Activated B cell treated with CpG ODN at 0.5 μM for 24 hours (primary cell): ENCODE results near the gene GNL1. TPM values are rescaled to one million over a fixed set of nuclear protein-coding genes. Genes with fewer than 3 reads are reported as not detected.

Source experiments
- ATAC-seq: fragments of 200-7000 bp; cut with Tn5 transposase; one replicate; pipeline ENCODE4 v1.10.0; 2021; ENCODE audit warnings: low read depth, mild to moderate bottlenecking, moderate library complexity
- CTCF ChIA-PET: fragments of 350-600 bp; sonication (Branson Sonifier 250); formaldehyde crosslinking; loops from one replicate; lab custom pipeline; 2021; ENCODE audit warnings: antibody characterized with exemption; lab: Charles Lee
- POLR2A ChIA-PET: fragments of 350-600 bp; sonication (Branson Sonifier 250); formaldehyde crosslinking; loops from one replicate; lab custom pipeline; 2021; ENCODE audit warnings: antibody characterized with exemption; lab: Charles Lee
- DNase-seq: peaks from one replicate; pipeline ENCODE4 v3.0.0; 2022
- H3K27ac Mint-ChIP-seq: one replicate; pipeline ENCODE4 v1.8.0; 2020; ENCODE audit warnings: mixed read lengths
- H3K27me3 Mint-ChIP-seq: one replicate; pipeline ENCODE4 v1.8.0; 2021; ENCODE audit warnings: mixed read lengths
- H3K36me3 Mint-ChIP-seq: one replicate; pipeline ENCODE4 v1.8.0; 2021; ENCODE audit warnings: low read depth, mixed read lengths
- H3K4me1 Mint-ChIP-seq: one replicate; pipeline ENCODE4 v1.8.0; 2021; ENCODE audit warnings: mixed read lengths
- H3K4me3 Mint-ChIP-seq: one replicate; pipeline ENCODE4 v1.8.0; 2020; ENCODE audit warnings: mild to moderate bottlenecking, mixed read lengths
- H3K9me3 Mint-ChIP-seq: one replicate; pipeline ENCODE4 v1.8.0; 2020; ENCODE audit warnings: mixed read lengths
- CTCF ChIP-seq: fragments of 200-600 bp; IDR thresholded peaks from one replicate; pipeline ENCODE4 v1.8.0; 2022; ENCODE audit warnings: antibody characterized with exemption, mild to moderate bottlenecking
- intact Hi-C: fragments of 100-400 bp; cut with micrococcal nuclease; formaldehyde crosslinking; loops from one replicate; pipeline ENCODE4 v1.15.1; 2024
- total RNA-seq: library from RNA; stranded (reverse); gene quantifications from 2 replicates; pipeline ENCODE4 v1.2.3, GENCODE V29; 2022

The GNL1 gene
- total RNA-seq, 1 donor from 2014 or later: 67.4 TPM

DNA sequence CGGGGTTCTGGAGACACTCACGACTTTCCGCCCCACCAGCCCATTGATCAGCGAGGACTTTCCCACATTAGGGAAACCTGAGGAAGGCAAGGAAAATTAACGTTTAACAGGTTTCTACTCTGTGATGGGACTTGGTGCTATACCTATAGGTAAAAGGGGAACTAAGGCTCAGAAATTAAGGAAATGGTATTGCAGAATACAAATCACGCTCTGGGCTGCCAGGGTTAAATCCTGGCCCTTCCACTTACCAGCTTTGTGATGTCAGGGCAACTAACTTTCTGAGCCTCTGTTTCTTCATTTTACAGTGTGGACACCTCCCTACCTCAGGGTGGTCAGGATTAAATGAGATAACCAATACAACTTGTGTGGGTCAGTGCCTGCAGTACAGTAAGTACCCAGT lies 8.8 kb downstream of the GNL1 start:
- Mint-ChIP-seq H3K4me1 (peaks cover 23% of the 10 kb centered on the region), H3K9me3 (no peaks in the 10 kb centered on the region), H3K4me3 (no peak overlapping the region), H3K27me3 (no peaks in the 10 kb centered on the region), H3K27ac (no peak overlapping the region), H3K36me3 (peaks cover 67% of the 10 kb centered on the region)
- ATAC-seq: no peak
- TF ChIP-seq CTCF: no peak
- ChIA-PET POLR2A (interaction anchor here (0.6 to 6.8 kb wide), 4 partner anchors 8 to 68 kb away, joined by 3 to 97 read pairs (median 32); partner anchors contain the start of genes GNL1 and PRR3), CTCF (interaction anchor here (1.3 to 15.7 kb wide), 2 partner anchors 11 to 63 kb away, joined by 3 to 411 read pairs; no protein-coding TSS in a partner anchor)
- DNase-seq: no peak
- intact Hi-C loops: loop anchor here (10.0 kb wide), 1 partner anchor 537 kb away; no protein-coding TSS in a partner anchor

DNA sequence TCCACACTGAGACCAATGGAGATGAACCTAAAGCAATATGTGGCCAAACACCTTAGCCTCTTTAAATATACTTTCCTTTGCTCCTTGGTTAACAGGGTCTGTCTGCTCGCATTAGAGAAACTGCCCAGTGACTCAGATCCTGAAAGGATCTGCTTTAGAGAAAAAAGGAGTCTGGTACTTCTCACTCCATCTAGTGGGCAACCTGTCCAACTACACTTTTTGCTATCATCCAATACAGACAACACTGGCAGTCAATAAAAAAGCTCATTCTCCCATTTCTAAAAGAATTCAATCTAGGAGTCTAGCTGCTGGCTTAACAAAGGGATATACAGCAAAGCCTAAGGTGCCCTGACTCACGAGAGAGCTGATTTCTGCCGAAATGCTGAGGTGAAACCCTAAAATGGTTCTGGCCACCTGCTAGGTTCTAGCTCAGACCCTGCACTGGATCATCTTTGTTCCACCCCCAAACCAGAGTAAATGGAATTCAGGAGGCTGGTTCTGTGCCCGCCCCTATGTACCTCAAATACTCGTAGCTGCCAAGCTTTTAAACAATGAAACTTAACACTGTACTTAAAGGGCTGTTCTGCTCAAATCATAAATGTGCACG lies 11.5 kb downstream of the GNL1 start:
- H3K9me3 Mint-ChIP-seq: no peaks in the 10 kb centered on the region
- H3K4me3 Mint-ChIP-seq: no peak overlapping the region
- DNase-seq (no peak), ATAC-seq (peak; percentile 50)
- peaks cover 43% of the 10 kb centered on the region for H3K36me3 Mint-ChIP-seq
- intact Hi-C loops: loop anchor here (1.0 to 10.0 kb wide), 2 partner anchors 61 to 540 kb away; no protein-coding TSS in a partner anchor
- peak overlapping the region; percentile 3 for H3K27ac Mint-ChIP-seq
- H3K4me1 Mint-ChIP-seq: peaks cover 31% of the 10 kb centered on the region
- ChIA-PET CTCF (interaction anchor here (0.6 to 15.7 kb wide), 30 partner anchors 9 to 193 kb away, joined by 3 to 411 read pairs (median 4); partner anchors contain the start of gene PRR3), POLR2A (interaction anchor here (0.6 to 7.2 kb wide), 14 partner anchors 11 to 176 kb away, joined by 3 to 147 read pairs (median 6); partner anchors contain the start of genes ABCF1, DHX16, GNL1 and MRPS18B)
- no peaks in the 10 kb centered on the region for H3K27me3 Mint-ChIP-seq
- peak; percentile 59 for TF ChIP-seq CTCF

DNA sequence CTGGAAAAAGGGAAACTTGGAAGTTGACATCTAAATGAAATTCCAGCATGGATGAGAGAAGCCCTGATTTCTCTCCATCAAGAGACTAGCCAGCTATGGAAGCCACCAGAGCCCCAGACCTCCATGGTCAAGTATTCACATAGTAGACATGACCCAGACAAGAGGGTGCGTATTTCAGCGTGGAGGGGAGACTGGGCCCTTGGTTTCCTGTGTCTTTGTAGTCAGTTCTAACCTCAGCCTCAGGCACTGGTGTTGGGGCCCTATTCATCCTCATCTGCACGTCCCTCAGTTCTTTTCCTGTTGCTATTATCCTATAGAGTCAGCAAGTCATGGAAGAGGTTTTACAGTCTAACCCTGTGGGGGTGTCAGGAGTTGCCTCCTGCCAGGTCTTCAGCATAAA lies 12.5 kb downstream of the GNL1 start:
- Mint-ChIP-seq H3K27ac (no peak overlapping the region), H3K4me1 (peaks cover 31% of the 10 kb centered on the region), H3K9me3 (no peaks in the 10 kb centered on the region), H3K4me3 (no peak overlapping the region), H3K27me3 (no peaks in the 10 kb centered on the region), H3K36me3 (peaks cover 34% of the 10 kb centered on the region)
- ATAC-seq: no peak
- DNase-seq: no peak
- CTCF ChIA-PET: interaction anchor here (0.6 to 15.7 kb wide), 14 partner anchors 11 to 187 kb away, joined by 3 to 411 read pairs (median 10); partner anchors contain the start of gene DHX16
- POLR2A ChIA-PET: interaction anchor here (1.2 to 7.2 kb wide), 7 partner anchors 12 to 74 kb away, joined by 3 to 147 read pairs (median 10); partner anchors contain the start of genes ABCF1, GNL1, MRPS18B and PRR3
- no peak for TF ChIP-seq CTCF
- intact Hi-C loops: loop anchor here (1.0 to 10.0 kb wide), 3 partner anchors 15 to 541 kb away; no protein-coding TSS in a partner anchor

DNA sequence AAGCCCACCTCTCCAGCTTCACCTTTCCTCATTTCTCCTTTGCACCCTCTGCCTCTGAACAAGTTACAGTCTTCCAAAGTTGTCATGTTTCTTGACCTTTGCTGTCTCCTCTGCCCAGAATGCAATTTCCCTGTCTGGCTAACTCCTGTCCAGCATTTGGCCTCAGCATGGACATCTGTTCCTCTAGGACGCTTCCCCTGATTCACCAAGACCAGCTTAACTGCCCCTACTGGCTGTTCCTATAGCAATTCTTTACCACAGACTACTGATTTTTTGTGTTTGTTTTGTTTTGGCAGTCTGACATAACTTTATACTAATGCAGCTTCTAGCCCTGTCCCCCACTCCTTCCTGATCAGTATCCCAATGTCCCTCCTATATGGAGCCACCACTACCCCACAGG lies 13.4 kb downstream of the GNL1 start:
- Mint-ChIP-seq H3K9me3 (no peaks in the 10 kb centered on the region), H3K36me3 (peaks cover 26% of the 10 kb centered on the region), H3K4me3 (peak overlapping the region; percentile 81), H3K4me1 (peaks cover 29% of the 10 kb centered on the region), H3K27me3 (no peaks in the 10 kb centered on the region), H3K27ac (peak overlapping the region; percentile 81)
- POLR2A ChIA-PET: interaction anchor here (1.0 to 7.2 kb wide), 11 partner anchors 11 to 141 kb away, joined by 3 to 147 read pairs (median 14); partner anchors contain the start of genes GNL1, MRPS18B, PPP1R10 and PRR3
- TF ChIP-seq CTCF: no peak
- DNase-seq (no peak), ATAC-seq (no peak)
- CTCF ChIA-PET: interaction anchor here (0.6 to 15.7 kb wide), 17 partner anchors 8 to 1062 kb away, joined by 3 to 411 read pairs (median 12); partner anchors contain the start of genes ABCF1 and DHX16
- intact Hi-C loops: loop anchor here (2.0 to 10.0 kb wide), 2 partner anchors 14 to 542 kb away; no protein-coding TSS in a partner anchor
